Skeletal muscle tissue (tissue), 4 donors: ENCODE data around the gene NUDT17. TPM values are rescaled to one million over a fixed set of nuclear protein-coding genes. Genes with fewer than 3 reads are reported as not detected.
"Not testable (repeated sequence)": the region's sequence is repeated elsewhere in the genome, so short reads cannot be mapped to it uniquely, and the experiment has no call there.

Experiments used
- H3K27ac ChIP-seq: one replicate; pipeline ENCODE4 v1.7.0; 2013; ENCODE audit warnings: mild to moderate bottlenecking, low read depth, low read length, inconsistent platforms
- H3K27me3 ChIP-seq, 3 donors: one replicate each; pipeline ENCODE4 v1.7.0; 2013; ENCODE audit warnings: low read length in 3 of 3; ENCODE audit not compliant: control insufficient read depth in 3 of 3, insufficient read depth in 3 of 3
- H3K36me3 ChIP-seq, 3 donors: one replicate each; pipeline ENCODE4 v1.7.0; 2013; ENCODE audit warnings: low read length in 3 of 3; ENCODE audit not compliant: control insufficient read depth in 3 of 3, insufficient read depth in 3 of 3
- H3K4me1 ChIP-seq, 3 donors: one replicate each; pipeline ENCODE4 v1.7.0; 2013; ENCODE audit warnings: low read length in 3 of 3, mild to moderate bottlenecking in 3 of 3; ENCODE audit not compliant: control insufficient read depth in 3 of 3, insufficient read depth in 3 of 3
- H3K4me3 ChIP-seq, 3 donors: one replicate each; pipeline ENCODE4 v1.7.0; 2013; ENCODE audit warnings: low read length in 3 of 3
- H3K9ac ChIP-seq, 3 donors: one replicate each; pipeline ENCODE4 v1.7.0; 2013; ENCODE audit warnings: low read length in 3 of 3, mild to moderate bottlenecking in 3 of 3, moderate library complexity in 2 of 3, low read depth in 1 of 3
- H3K9me3 ChIP-seq, 3 donors: one replicate each; pipeline ENCODE4 v1.7.0; 2013; ENCODE audit warnings: low read length in 3 of 3; ENCODE audit not compliant: control insufficient read depth in 3 of 3
- total RNA-seq: library from RNA; depleted of rRNA; stranded (reverse); fragments of >200 nt; gene quantifications from one replicate; pipeline ENCODE4 v1.2.3, GENCODE V29; 2014
- donor health status: Osteomylitis.

The NUDT17 gene
- total RNA-seq, 1 donor from 2014 or later: 8.9 TPM

- H3K9ac ChIP-seq, H3K27me3 ChIP-seq: not testable (repeated sequence)
Measured at GRCh38 chr1:145822779-145823331, 22.6 kb upstream of the NUDT17 start.

GRCh38 chr1:145823565-145824498, 21.6 kb upstream of the NUDT17 start, which contains the start of the genes POLR3C and RNF115:
Gene POLR3C, plus strand, starts transcription at chr1:145824200. Its CDS starts 1,577 bp downstream, at chr1:145825777.
Gene RNF115, minus strand, starts transcription at chr1:145824095. Its CDS starts 222 bp downstream, at chr1:145823873.
- peaks cover 2 to 6% (median 6%) of the 10 kb centered on the region in 3 donors for H3K4me1 ChIP-seq
- no peaks in the 10 kb centered on the region for H3K9me3 ChIP-seq
- H3K36me3 ChIP-seq: peaks cover 15 to 27% (median 25%) of the 10 kb centered on the region in 3 donors
- peak within 1 kb of the TSS; percentile 89 for H3K27ac ChIP-seq
- H3K27me3 ChIP-seq: no peaks in the 10 kb centered on the region
- peak within 1 kb of the TSS; percentile 86 to 99 (median 98) for H3K4me3 ChIP-seq
- H3K9ac ChIP-seq: peak within 1 kb of the TSS; percentile 87 to 97 (median 94)

More at GRCh38 chr1:145822779-145823331, 22.6 kb upstream of the NUDT17 start:
- not testable (repeated sequence) for H3K27ac ChIP-seq, H3K9me3 ChIP-seq, H3K4me1 ChIP-seq
- Histone ChIP-seq H3K4me3 (peak overlapping the region in 1 of 3 donors; percentile 49), H3K36me3 (peaks cover 7 to 17% (median 16%) of the 10 kb centered on the region in 3 donors)

- Histone ChIP-seq H3K36me3 (peaks cover 20 to 33% (median 32%) of the 10 kb centered on the region in 3 donors), H3K27me3 (no peaks in the 10 kb centered on the region), H3K9me3 (no peaks in the 10 kb centered on the region)
Measured at GRCh38 chr1:145824499-145824842, 21.0 kb upstream of the NUDT17 start.

GRCh38 chr1:145826030-145826429, 19.4 kb upstream of the NUDT17 start:
- H3K27ac ChIP-seq: no peak overlapping the region
- H3K27me3 ChIP-seq: no peaks in the 10 kb centered on the region
- peaks cover 31 to 46% (median 40%) of the 10 kb centered on the region in 3 donors for H3K36me3 ChIP-seq
- peaks cover 2 to 6% (median 6%) of the 10 kb centered on the region in 3 donors for H3K4me1 ChIP-seq
- H3K9ac ChIP-seq: no peak overlapping the region
- no peaks in the 10 kb centered on the region for H3K9me3 ChIP-seq
- no peak overlapping the region for H3K4me3 ChIP-seq

More at GRCh38 chr1:145824499-145824842, 21.0 kb upstream of the NUDT17 start:
- peak overlapping the region; percentile 87 to 97 (median 94) for H3K9ac ChIP-seq
- H3K4me3 ChIP-seq: peak overlapping the region; percentile 86 to 99 (median 98)
- H3K4me1 ChIP-seq: peaks cover 2 to 6% (median 6%) of the 10 kb centered on the region in 3 donors
- H3K27ac ChIP-seq: peak overlapping the region; percentile 89

- Histone ChIP-seq H3K4me1 (peaks cover 2 to 6% (median 6%) of the 10 kb centered on the region in 3 donors), H3K27me3 (no peaks in the 10 kb centered on the region), H3K9ac (no peak overlapping the region), H3K27ac (no peak overlapping the region), H3K9me3 (no peaks in the 10 kb centered on the region), H3K36me3 (peaks cover 36 to 63% (median 55%) of the 10 kb centered on the region in 3 donors), H3K4me3 (no peak overlapping the region)
Measured at GRCh38 chr1:145827966-145828365, 17.5 kb upstream of the NUDT17 start.

- Histone ChIP-seq H3K27ac (no peak overlapping the region), H3K9ac (no peak overlapping the region), H3K4me1 (peaks cover 2 to 6% (median 6%) of the 10 kb centered on the region in 3 donors), H3K27me3 (no peaks in the 10 kb centered on the region), H3K4me3 (no peak overlapping the region), H3K9me3 (no peaks in the 10 kb centered on the region), H3K36me3 (peaks cover 42 to 68% (median 61%) of the 10 kb centered on the region in 3 donors)
Measured at GRCh38 chr1:145828367-145829026, 16.9 kb upstream of the NUDT17 start.

GRCh38 chr1:145830810-145831209, 14.6 kb upstream of the NUDT17 start:
- not testable (repeated sequence) for H3K4me3 ChIP-seq, H3K27me3 ChIP-seq, H3K27ac ChIP-seq, H3K4me1 ChIP-seq, H3K9me3 ChIP-seq, H3K9ac ChIP-seq
- H3K36me3 ChIP-seq: peaks cover 49 to 80% (median 73%) of the 10 kb centered on the region in 3 donors

GRCh38 chr1:145837656-145838055, 7.8 kb upstream of the NUDT17 start:
- H3K27me3 ChIP-seq: no peaks in the 10 kb centered on the region
- no peaks in the 10 kb centered on the region for H3K4me1 ChIP-seq
- H3K36me3 ChIP-seq: peaks cover 55 to 80% (median 79%) of the 10 kb centered on the region in 3 donors
- H3K9me3 ChIP-seq: no peaks in the 10 kb centered on the region
- H3K9ac ChIP-seq: no peak overlapping the region
- H3K4me3 ChIP-seq: no peak overlapping the region
- no peak overlapping the region for H3K27ac ChIP-seq

GRCh38 chr1:145843031-145843430, 2.4 kb upstream of the NUDT17 start:
- Histone ChIP-seq H3K9me3 (no peaks in the 10 kb centered on the region), H3K27ac (no peak overlapping the region), H3K4me1 (peaks cover 9 to 17% (median 10%) of the 10 kb centered on the region in 3 donors), H3K36me3 (peaks cover 25 to 47% (median 42%) of the 10 kb centered on the region in 3 donors), H3K27me3 (no peaks in the 10 kb centered on the region), H3K9ac (no peak overlapping the region), H3K4me3 (no peak overlapping the region)
